WTC11 (cell line): ENCODE measurements around the gene CRACR2A.

Source experiments
- CTCF ChIP-seq: fragments of 200-600 bp; IDR thresholded peaks from 2 replicates; pipeline ENCODE4 v1.8.0; 2022; ENCODE audit warnings: antibody characterized with exemption
- E2F4 ChIP-seq: sonication (generic); formaldehyde crosslinking; IDR thresholded peaks from 2 replicates; pipeline ENCODE4 v1.8.1; 2022; ENCODE audit warnings: low read depth, mild to moderate bottlenecking, moderate library complexity, missing genetic modification reagents, borderline replicate concordance
- JUN ChIP-seq: sonication (generic); formaldehyde crosslinking; IDR thresholded peaks from 2 replicates; pipeline ENCODE4 v1.8.0; 2023; ENCODE audit warnings: mild to moderate bottlenecking, missing genetic modification reagents
- STAT6 ChIP-seq: sonication (generic); formaldehyde crosslinking; conservative IDR thresholded peaks from 2 replicates; pipeline ENCODE4 v1.8.1; 2023; ENCODE audit warnings: mild to moderate bottlenecking, low read depth, missing genetic modification reagents, moderate library complexity
- TEAD4 ChIP-seq: sonication (generic); formaldehyde crosslinking; IDR thresholded peaks from 2 replicates; pipeline ENCODE4 v1.8.0; 2022; ENCODE audit warnings: mild to moderate bottlenecking, missing genetic modification reagents
- USF1 ChIP-seq: sonication (generic); formaldehyde crosslinking; IDR thresholded peaks from 2 replicates; pipeline ENCODE4 v1.8.0; 2022; ENCODE audit warnings: mild to moderate bottlenecking, missing genetic modification reagents
- ZBTB21 ChIP-seq: sonication (generic); formaldehyde crosslinking; IDR thresholded peaks from 2 replicates; pipeline ENCODE4 v1.8.1; 2023; ENCODE audit warnings: mild to moderate bottlenecking, missing genetic modification reagents, borderline replicate concordance
- ZBTB43 ChIP-seq: sonication (generic); formaldehyde crosslinking; IDR thresholded peaks from 2 replicates; pipeline ENCODE4 v1.8.1; 2023; ENCODE audit warnings: mild to moderate bottlenecking, missing genetic modification reagents
- ZNF281 ChIP-seq: sonication (generic); formaldehyde crosslinking; IDR thresholded peaks from 2 replicates; pipeline ENCODE4 v1.8.0; 2023; ENCODE audit warnings: mild to moderate bottlenecking, missing genetic modification reagents
- ZNF317 ChIP-seq: sonication (generic); formaldehyde crosslinking; IDR thresholded peaks from 2 replicates; pipeline ENCODE4 v1.8.1; 2023; ENCODE audit warnings: low read depth, mild to moderate bottlenecking, moderate library complexity, missing genetic modification reagents, borderline replicate concordance
- ZNF512 ChIP-seq: sonication (generic); formaldehyde crosslinking; IDR thresholded peaks from 2 replicates; pipeline ENCODE4 v1.8.1; 2022; ENCODE audit warnings: missing genetic modification reagents, borderline replicate concordance

GRCh38 chr12:3592856-3593625, 159.9 kb downstream of the CRACR2A start:
- TF ChIP-seq ZNF512 = no peak
- TF ChIP-seq CTCF = no peak
- TF ChIP-seq ZBTB21 (CRISPR knock-in tag) = no peak
- no peak for TF ChIP-seq E2F4 (CRISPR knock-in tag)
- TF ChIP-seq TEAD4 (CRISPR knock-in tag) = no peak
- TF ChIP-seq ZNF317 (CRISPR knock-in tag) = no peak
- TF ChIP-seq ZBTB43 (CRISPR knock-in tag) = no peak
- no peak for TF ChIP-seq ZNF281 (CRISPR knock-in tag)
- TF ChIP-seq JUN = no peak
- TF ChIP-seq STAT6 = no peak
- TF ChIP-seq USF1 = no peak
